ENCODE data around the gene DSP.
A peak's percentile ranks its signal among the peaks of the same experiment; 100 is the strongest.

Gene DSP

GRCh38 chr6:7594579-7595125 lies 53.2 kb downstream of the DSP start:
- no peak for DNase-seq

- DNase-seq, result no peak
These were observed 62.5 kb downstream of the DSP start for GRCh38 chr6:7604003-7604402.

GRCh38 chr6:7604506-7604905 lies 63.0 kb downstream of the DSP start:
- DNase-seq, result no peak

DNA sequence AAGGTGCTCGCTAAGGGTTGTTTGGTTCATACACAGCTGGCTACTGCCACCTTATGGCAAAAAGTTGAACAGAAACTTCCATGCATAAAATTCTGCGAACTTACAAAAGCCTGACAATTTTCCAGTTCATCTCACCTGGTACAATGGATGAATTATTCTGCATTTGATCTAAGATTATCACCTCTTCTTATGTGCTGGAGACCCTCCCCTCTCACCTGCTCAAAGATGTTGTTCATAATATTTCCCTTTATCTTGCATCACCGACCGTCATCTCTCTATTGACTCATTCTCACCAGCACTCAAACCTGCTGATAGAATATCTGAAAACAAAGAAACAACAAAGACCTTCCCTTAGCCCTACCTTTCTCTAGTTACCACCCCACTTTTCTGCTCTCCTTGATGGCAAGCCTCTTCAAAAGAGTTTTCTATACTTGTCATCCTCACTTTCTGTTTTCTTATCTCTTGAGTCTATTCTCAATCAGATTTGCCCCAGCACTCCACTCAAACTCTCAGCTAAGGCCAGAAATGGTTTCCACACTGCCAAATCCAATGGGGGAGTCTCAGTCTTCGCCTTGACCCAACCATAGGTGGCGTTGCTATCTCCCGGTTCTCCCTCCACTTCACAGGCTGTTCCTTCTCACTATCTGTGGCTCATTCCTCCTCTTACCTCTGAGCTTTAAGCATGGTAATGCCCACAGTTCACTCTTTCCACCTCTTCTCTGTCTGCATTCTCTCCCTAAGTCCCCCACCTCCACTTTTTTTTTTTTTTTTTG lies 74.3 kb downstream of the DSP start:
- peak; percentile 60 for DNase-seq

- no peak for DNase-seq
These were observed 76.6 kb downstream of the DSP start for GRCh38 chr6:7617801-7618764.

GRCh38 chr6:7621761-7622160 lies 80.3 kb downstream of the DSP start:
- DNase-seq, result no peak

DNA sequence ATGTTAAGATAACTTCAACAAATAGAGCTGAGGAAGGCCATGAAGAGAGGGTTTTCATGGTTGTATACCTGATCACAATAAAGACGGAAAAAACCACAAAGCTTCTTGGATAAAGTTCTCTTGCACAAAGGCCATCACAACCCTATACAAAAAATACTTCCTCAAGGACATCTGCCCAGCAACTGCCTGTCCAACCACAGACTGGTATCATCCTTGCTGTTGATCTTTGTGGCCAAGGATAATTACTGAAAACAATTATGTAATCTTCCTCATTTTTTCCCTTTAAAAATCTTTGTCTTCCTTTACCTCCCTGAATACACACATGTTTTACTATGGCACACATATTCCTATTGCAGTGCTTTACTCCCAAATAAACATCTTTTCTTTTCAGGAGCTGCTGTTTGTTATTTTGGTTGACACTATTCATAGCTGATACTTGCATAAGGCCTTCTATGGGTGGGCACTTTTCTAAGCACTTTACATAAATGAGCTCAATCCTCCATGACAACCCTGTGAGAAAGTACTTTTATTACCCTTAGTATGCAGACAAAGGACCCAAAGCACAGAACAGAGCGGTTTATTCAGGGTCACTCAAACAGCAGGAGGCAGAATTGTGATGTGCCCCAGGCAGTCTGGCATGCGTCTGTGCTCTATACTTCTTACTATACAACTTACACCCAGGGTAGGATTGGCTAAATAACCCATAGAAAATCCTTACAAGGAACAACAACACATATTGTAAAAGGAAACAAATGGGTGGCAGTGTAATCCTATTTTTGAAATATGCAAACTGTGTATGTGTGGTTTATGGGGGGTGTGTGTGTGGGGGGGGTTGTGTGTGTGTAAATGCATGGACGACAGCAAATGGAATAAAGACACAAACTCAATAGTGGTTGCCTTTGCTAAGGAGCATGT lies 83.6 kb downstream of the DSP start:
- DNase-seq, result peak; percentile 79

GRCh38 chr6:7628479-7628878 lies 87.0 kb downstream of the DSP start:
- DNase-seq, result no peak

GRCh38 chr6:7628909-7629308 lies 87.4 kb downstream of the DSP start:
- DNase-seq, result no peak

- DNase-seq, result no peak
These were observed 87.8 kb downstream of the DSP start for GRCh38 chr6:7629321-7629720.

GRCh38 chr6:7630792-7631191 lies 89.3 kb downstream of the DSP start:
- DNase-seq, result no peak

DNA sequence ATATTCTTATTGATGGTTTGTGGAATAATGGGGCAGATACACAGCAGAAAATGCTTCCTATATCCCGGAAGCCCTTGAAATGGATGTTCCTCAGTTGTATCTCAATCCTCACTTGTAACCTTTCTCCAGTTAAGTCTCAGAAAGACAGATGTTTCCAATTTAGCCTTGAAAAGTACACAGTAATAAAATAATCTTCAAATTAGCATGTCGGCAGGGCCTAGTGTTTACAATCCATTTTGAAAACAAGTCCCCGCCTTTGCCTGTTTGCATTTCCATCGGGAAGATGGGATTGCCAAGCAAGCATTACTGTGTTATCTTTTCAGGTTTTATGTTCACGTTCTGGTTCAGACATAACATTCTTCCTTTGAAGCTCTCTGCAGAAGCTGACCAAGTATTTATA lies 90.0 kb downstream of the DSP start:
- no peak for DNase-seq

- no peak for DNase-seq
These were observed 91.2 kb downstream of the DSP start for GRCh38 chr6:7632501-7633290.

- DNase-seq, result no peak
These were observed 91.9 kb downstream of the DSP start for GRCh38 chr6:7633361-7633760.

DNA sequence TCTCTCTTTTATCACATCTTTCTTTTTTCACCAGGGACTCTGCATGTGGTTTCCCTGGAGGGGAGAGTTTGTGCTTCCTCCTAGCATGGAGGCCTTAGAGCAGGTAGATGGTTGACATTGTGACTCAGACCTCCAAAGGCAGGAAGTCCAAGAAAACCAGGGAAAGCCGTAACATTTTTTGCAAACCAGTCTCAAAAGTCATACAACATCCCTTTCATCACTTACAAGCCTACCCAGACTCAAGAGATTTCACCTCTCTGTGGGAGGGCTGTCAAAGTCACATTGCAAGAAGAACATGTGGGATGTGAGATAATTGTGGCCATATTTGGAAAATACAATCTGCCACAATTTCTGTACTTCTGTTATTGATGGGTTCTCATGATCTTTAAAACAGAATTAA lies 94.7 kb downstream of the DSP start:
- DNase-seq, result no peak
